Sigmoid colon (tissue), 4 donors: ENCODE measurements around the gene EXOC1L.

Source experiments
- CTCF ChIP-seq, 4 experiments: fragments of 450-650 bp in 3 of 4; fragments of 200-600 bp in 1 of 4; IDR thresholded peaks; one replicate each; pipeline ENCODE4 v1.5.1; 2016 to 2019; ENCODE audit warnings: antibody characterized with exemption in 4 of 4, mild to moderate bottlenecking in 3 of 4, moderate library complexity in 2 of 4
- EP300 ChIP-seq, 4 donors: sonication (generic); formaldehyde crosslinking; IDR thresholded peaks; one replicate each; pipeline ENCODE4 v1.6.1; 2017; ENCODE audit warnings: antibody characterized with exemption in 4 of 4
- POLR2A ChIP-seq, 2 donors: fragments of 450-650 bp; IDR thresholded peaks; one replicate each; pipeline ENCODE4 v1.6.1; 2016; ENCODE audit warnings: antibody characterized with exemption in 2 of 2, mild to moderate bottlenecking in 2 of 2, moderate library complexity in 2 of 2
- POLR2AphosphoS5 ChIP-seq, 4 donors: sonication (generic); formaldehyde crosslinking; IDR thresholded peaks; one replicate each; pipeline ENCODE4 v1.6.1; 2017; ENCODE audit warnings: antibody characterized with exemption in 4 of 4

GRCh38 chr4:55874831-55875230 is 55.2 kb downstream of the EXOC1L start:
- TF ChIP-seq CTCF (IDR thresholded peaks at IDR 0.05) (no peak), POLR2A (IDR thresholded peaks at IDR 0.05) (no peak), EP300 (IDR thresholded peaks at IDR 0.05) (no peak), POLR2AphosphoS5 (IDR thresholded peaks at IDR 0.05) (no peak)
